MCF 10A (cell line): Measurements from ENCODE around the gene HLCS. TPM values are rescaled to one million over a fixed set of nuclear protein-coding genes. Genes with fewer than 3 reads are reported as not detected.
A peak's percentile ranks its signal among the peaks of the same experiment; 100 is the strongest.
"Not testable (repeated sequence)": the region's sequence is repeated elsewhere in the genome, so short reads cannot be mapped to it uniquely, and the experiment has no call there.

Experiments
- BruUV-seq: library from RNA; stranded (reverse); fragments of 400-500 nt; replicated peaks from 2 replicates; lab custom pipeline; 2021; lab: Mats Ljungman, UMichigan
- CTCF ChIA-PET: fragments of 300-600 bp; sonication (Branson Sonifier 250); formaldehyde crosslinking; extraction: SDS; loops from one replicate; lab custom pipeline; 2021; ENCODE audit warnings: antibody characterized with exemption, inconsistent platforms; lab: Yijun Ruan, JAX
- POLR2A ChIA-PET: fragments of 300-600, 350-650 bp; sonication (Branson Sonifier 250); formaldehyde crosslinking; extraction: SDS; loops from one replicate; lab custom pipeline; 2020; ENCODE audit warnings: antibody characterized with exemption, inconsistent platforms; lab: Yijun Ruan, JAX
- DNase-seq: peaks from one replicate; pipeline ENCODE4 v3.0.0-alpha.2; 2018; ENCODE audit not compliant: unreplicated experiment
- H3K27ac Mint-ChIP-seq: one replicate; pipeline ENCODE4 v1.8.0; 2022; ENCODE audit warnings: mild to moderate bottlenecking, low read depth, mixed read lengths; ENCODE audit not compliant: unreplicated experiment
- H3K27me3 Mint-ChIP-seq: one replicate; pipeline ENCODE4 v1.8.0; 2022; ENCODE audit warnings: mixed read lengths; ENCODE audit not compliant: insufficient read depth, unreplicated experiment
- H3K36me3 Mint-ChIP-seq: one replicate; pipeline ENCODE4 v1.8.0; 2022; ENCODE audit warnings: mild to moderate bottlenecking, moderate library complexity, mixed read lengths; ENCODE audit not compliant: insufficient read depth, unreplicated experiment
- H3K4me1 Mint-ChIP-seq: one replicate; pipeline ENCODE4 v1.8.0; 2022; ENCODE audit warnings: mixed read lengths; ENCODE audit not compliant: insufficient read depth, unreplicated experiment
- H3K4me3 Mint-ChIP-seq: one replicate; pipeline ENCODE4 v1.8.0; 2022; ENCODE audit warnings: mild to moderate bottlenecking, moderate library complexity, mixed read lengths; ENCODE audit not compliant: unreplicated experiment
- H3K9me3 Mint-ChIP-seq: one replicate; pipeline ENCODE4 v1.8.0; 2022; ENCODE audit warnings: mixed read lengths; ENCODE audit not compliant: unreplicated experiment
- CTCF ChIP-seq: fragments of 200-600 bp; IDR thresholded peaks from one replicate; pipeline ENCODE4 v1.8.0; 2022; ENCODE audit warnings: antibody characterized with exemption, mild to moderate bottlenecking; ENCODE audit not compliant: unreplicated experiment
- intact Hi-C: fragments of 100-400 bp; cut with micrococcal nuclease; formaldehyde crosslinking; loops from 2 replicates; pipeline ENCODE4 v1.14.1; 2022
- total RNA-seq: library from RNA; stranded (reverse); gene quantifications from 2 replicates; pipeline ENCODE4 v1.2.3, GENCODE V29; 2022

Gene HLCS
- total RNA-seq, 1 experiment from 2014 or later = 46.1 TPM

GRCh38 chr21:36955783-36956182 is 10.7 kb downstream of the HLCS start:
- no TSS peak for BruUV-seq
- H3K4me1 Mint-ChIP-seq = no peaks in the 10 kb centered on the region
- intact Hi-C loops = no loop called here

GRCh38 chr21:36952331-36952730 is 14.1 kb downstream of the HLCS start:
- H3K4me3 Mint-ChIP-seq, BruUV-seq, H3K27me3 Mint-ChIP-seq, H3K4me1 Mint-ChIP-seq, H3K27ac Mint-ChIP-seq, DNase-seq, H3K9me3 Mint-ChIP-seq, intact Hi-C loops: not testable (repeated sequence)
- CTCF ChIA-PET = interaction anchor here (0.6 to 2.2 kb wide), 9 partner anchors 9 to 522 kb away, joined by 3 to 10 read pairs (median 4); no protein-coding TSS in a partner anchor
- POLR2A ChIA-PET = interaction anchor here (1.1 kb wide), 1 partner anchor 522 kb away, joined by 3 read pairs; no protein-coding TSS in a partner anchor
- peaks cover 45% of the 10 kb centered on the region for H3K36me3 Mint-ChIP-seq

More at GRCh38 chr21:36955783-36956182, 10.7 kb downstream of the HLCS start:
- POLR2A ChIA-PET = interaction anchor here (0.6 to 0.7 kb wide), 2 partner anchors 10 to 19 kb away, joined by 3 to 4 read pairs; no protein-coding TSS in a partner anchor
- no peak overlapping the region for H3K4me3 Mint-ChIP-seq
- DNase-seq = no peak
- no peaks in the 10 kb centered on the region for H3K27me3 Mint-ChIP-seq
- TF ChIP-seq CTCF = no peak
- CTCF ChIA-PET = no interaction called here
- no peak overlapping the region for H3K27ac Mint-ChIP-seq
- H3K9me3 Mint-ChIP-seq = no peaks in the 10 kb centered on the region
- peaks cover 36% of the 10 kb centered on the region for H3K36me3 Mint-ChIP-seq

GRCh38 chr21:36949171-36950141 is 17.0 kb downstream of the HLCS start:
- DNase-seq = no peak
- Mint-ChIP-seq H3K27me3 (no peaks in the 10 kb centered on the region), H3K4me3 (no peak overlapping the region), H3K4me1 (peaks cover 7% of the 10 kb centered on the region), H3K36me3 (peaks cover 24% of the 10 kb centered on the region), H3K9me3 (no peaks in the 10 kb centered on the region), H3K27ac (peak overlapping the region; percentile 55)
- CTCF ChIA-PET = interaction anchor here (0.5 to 1.9 kb wide), 4 partner anchors 10 to 315 kb away, joined by 3 to 10 read pairs (median 3); no protein-coding TSS in a partner anchor
- POLR2A ChIA-PET = interaction anchor here (0.6 to 0.7 kb wide), 2 partner anchors 83 to 320 kb away, joined by 3 read pairs; no protein-coding TSS in a partner anchor
- no peak for TF ChIP-seq CTCF
- BruUV-seq = no TSS peak
- intact Hi-C loops = no loop called here

GRCh38 chr21:36948686-36949085 is 17.8 kb downstream of the HLCS start:
- Mint-ChIP-seq H3K27ac (no peak overlapping the region), H3K4me1 (peaks cover 7% of the 10 kb centered on the region), H3K9me3 (no peaks in the 10 kb centered on the region), H3K4me3 (no peak overlapping the region), H3K36me3 (peaks cover 32% of the 10 kb centered on the region), H3K27me3 (no peaks in the 10 kb centered on the region)
- intact Hi-C loops = no loop called here
- ChIA-PET POLR2A (no interaction called here), CTCF (interaction anchor here (0.5 to 1.9 kb wide), 3 partner anchors 9 to 16 kb away, joined by 3 to 10 read pairs (median 3); no protein-coding TSS in a partner anchor)
- DNase-seq = no peak
- no TSS peak for BruUV-seq
- no peak for TF ChIP-seq CTCF
